ENCODE results near the gene LONP1.
"Not testable (repeated sequence)": the region's sequence is repeated elsewhere in the genome, so short reads cannot be mapped to it uniquely, and the experiment has no call there.

Gene LONP1

DNA sequence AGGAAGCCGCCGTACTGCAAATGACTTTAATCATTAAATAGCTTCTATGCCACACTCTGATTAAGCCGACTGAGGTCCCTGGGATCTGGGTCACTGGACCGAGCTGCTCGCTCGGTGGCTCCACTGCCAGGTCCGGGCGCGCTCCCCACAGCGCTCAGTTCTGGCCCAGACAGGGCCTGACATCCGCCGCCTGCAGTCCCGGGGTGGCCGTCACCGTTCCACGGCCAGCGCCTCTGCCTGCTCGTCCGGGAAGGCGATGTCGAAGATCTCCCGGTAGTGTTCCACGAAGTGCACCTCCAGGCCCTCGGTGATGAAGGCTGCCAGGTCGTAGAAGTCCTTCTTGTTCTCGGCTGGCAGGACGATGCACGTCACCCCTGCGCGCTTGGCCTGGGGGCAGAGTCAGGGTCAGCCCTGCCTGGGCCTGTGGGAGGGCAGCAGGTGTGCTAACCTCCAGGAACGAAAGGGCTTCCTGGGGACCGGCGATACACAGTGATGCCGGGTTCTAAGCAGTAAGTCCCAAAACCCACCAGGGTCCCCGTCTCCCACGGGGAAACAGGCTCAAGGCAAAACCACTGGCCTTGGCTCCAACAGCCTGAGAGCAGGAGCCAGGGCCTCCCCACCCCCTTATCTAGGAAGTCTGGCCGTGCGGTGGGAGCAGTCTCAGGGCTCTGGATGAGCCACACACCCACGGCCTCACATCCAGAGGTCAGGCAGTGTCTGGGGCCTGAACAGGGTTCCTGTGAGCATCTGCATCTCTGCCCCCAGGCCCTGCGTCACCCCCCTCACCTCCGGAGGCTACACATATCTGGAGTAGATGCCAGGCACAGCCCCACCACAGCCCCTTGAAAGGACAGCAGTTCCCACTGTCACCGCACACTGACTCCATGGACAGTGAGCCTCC is 27.9 kb downstream of the LONP1 start:
- peak; percentile 56 for DNase-seq

DNA sequence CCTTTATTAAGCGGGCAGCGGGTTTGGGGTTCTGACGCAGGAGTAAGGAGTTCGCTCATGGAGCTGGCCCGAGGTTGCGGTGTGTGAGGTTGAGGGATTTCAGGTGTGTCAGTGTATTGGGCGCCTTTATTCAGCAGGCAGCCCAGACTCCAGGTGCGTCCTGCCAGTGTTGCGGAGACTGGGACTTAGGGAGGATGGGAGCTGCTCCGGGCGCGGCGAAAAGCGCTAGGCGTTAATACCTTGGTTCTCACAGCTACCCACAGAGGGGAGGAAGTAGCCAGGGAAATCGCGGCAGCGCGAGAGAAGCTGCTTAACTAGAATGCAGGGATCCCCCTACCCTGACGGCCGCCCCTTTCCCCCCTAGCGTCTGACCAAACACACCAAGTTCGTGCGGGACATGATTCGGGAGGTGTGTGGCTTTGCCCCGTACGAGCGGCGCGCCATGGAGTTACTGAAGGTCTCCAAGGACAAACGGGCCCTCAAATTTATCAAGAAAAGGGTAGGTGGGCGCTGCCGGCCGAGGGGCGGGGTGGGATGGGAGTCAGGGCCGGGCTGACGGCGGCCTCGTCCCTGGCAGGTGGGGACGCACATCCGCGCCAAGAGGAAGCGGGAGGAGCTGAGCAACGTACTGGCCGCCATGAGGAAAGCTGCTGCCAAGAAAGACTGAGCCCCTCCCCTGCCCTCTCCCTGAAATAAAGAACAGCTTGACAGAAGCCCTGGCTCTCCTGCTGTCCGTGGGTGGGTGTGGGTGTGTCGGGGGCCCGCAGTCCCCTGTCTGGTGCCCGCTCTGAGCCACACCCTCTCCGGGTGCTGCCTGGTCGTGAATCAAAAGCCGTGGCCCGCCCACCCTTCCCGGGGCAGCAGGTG is 28.8 kb downstream of the LONP1 start:
- peak; percentile 76 for DNase-seq

GRCh38 chr19:5690125-5690954 is 29.6 kb downstream of the LONP1 start, which contains the start of gene RPL36:
Gene RPL36 (plus strand): TSS chr19:5690295. CDS start chr19:5690508, 213 bp downstream.
- DNase-seq: peak; percentile 100

DNA sequence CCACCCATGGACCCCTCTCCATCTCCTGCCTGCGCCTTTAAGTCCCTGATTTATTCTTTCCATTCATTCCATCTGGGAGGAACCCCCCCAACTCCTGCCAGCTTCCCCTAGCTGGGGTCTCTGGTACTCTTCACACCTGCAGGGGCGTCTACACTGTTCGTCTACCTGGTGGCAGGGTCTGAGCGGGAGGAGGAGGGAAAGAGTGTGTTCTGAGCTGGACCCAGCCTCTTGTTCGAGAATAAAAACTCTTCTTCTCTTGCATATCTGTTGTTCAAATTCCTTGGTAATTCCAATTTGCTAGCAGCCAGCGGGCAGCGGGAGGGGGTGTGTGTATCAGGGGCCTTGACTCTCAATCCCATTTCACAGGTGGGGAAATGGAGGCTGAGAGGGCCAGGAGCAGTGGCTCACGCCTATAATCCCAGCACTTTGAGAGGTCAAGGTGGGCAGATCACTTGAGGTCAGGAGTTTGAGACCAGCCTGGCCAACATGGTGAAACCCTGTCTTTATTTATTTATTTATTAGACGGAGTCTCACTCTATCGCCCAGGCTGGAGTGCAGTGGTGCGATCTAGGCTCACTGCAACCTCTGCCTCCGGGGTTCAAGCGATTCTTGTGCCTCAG is 31.6 kb downstream of the LONP1 start:
- DNase-seq: not testable (repeated sequence)

DNA sequence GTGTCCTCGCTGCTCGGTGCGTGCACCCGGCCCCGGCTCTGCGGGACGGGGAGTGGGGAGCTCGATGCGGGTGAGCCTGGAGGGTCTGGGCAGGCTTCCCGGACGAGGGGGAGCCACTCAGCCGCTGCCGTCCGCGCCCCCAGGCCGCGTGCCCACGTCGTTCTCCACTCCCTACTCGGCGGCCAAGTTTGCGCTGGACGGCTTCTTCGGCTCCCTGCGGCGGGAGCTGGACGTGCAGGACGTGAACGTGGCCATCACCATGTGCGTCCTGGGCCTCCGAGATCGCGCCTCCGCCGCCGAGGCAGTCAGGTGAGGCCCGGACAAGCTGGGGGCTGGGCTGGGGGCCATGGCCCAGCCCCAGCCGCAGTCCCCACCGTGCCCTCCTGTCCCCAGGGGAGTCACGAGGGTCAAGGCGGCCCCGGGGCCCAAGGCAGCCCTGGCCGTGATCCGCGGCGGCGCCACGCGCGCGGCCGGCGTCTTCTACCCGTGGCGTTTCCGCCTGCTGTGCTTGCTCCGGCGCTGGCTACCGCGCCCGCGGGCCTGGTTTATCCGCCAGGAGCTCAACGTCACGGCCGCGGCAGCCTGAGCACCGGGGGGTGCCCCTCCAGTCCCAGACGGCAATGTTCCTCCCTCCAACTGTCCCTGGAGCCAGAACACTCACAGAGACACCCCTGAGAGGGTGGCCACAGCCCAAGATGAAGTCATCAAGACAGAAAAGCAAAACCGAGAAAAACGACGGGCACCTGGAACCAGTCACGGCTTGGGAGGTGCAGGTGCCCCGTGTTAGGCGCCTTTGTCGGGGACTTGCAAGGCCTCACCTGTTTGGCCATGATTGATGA is 32.4 kb downstream of the LONP1 start:
- no peak for DNase-seq

DNA sequence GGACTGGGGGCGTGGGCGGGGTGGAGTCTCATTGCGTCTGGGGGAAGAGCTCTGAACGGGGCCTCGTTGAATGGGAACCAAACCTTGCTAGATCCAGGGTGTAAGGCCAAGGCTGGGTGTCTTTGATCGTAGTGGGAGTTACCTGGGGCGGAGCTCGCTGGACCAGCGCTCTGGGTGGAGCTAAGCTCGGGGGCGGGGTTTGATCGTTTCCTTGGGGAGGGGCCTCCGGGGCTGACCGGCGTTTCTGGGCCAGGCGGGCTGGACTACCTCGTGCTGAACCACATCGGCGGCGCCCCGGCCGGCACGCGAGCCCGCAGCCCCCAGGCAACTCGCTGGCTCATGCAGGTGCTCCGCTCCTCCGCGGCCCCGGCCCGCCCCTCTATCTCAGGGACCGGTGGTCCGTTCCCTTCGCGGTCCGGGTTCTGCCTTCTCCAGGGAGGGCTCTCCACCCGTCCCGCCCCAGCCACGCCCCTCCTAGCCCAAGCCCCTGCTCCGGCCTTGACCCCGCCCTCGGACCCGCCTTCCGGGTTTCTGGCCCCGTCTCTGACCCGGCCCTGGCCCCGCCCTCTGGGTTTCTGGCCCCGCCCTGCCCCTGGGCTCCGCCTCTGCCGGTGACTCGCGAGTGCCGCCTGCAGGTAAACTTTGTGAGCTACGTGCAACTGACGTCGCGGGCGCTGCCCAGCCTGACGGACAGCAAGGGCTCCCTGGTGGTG is 33.1 kb downstream of the LONP1 start:
- DNase-seq: peak; percentile 100

DNA sequence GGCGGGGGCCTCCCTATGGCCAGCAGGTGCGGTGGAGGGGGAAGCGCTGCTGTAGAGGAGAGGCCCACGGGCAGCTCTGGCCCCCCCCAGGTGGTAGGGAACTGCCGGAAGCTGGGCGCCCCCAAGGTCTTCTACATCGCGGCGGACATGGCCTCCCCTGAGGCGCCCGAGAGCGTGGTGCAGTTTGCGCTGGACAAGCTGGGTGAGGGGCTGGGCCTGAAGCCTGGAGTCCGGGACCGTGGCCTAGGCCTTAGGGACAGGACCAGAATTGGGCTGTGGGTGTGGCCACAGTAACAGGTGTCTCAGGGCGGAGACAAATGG is 33.7 kb downstream of the LONP1 start:
- DNase-seq: no peak

GRCh38 chr19:5684694-5685430 is 35.1 kb downstream of the LONP1 start:
- no peak for DNase-seq

- DNase-seq: no peak
Observed at GRCh38 chr19:5683177-5683886, 36.6 kb downstream of the LONP1 start.

DNA sequence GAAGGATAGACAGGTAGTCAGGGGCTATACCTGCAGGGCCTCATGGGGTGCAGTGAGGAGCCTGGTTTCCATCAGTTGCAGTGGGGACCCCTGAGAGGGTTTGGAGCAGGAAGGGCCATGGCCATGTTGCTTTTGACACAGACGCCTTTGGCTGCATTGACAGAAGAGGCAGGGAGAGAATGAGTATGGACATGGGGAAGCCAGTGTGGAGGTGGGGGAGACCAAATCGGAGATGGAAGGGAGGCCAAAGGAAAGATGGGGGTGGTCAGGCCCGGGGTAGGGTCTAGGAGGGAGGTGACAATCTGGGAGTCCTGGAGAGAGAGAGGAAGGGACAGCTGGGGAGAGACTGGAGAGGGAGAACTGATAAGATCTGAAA is 37.9 kb downstream of the LONP1 start:
- no peak for DNase-seq

- no peak for DNase-seq
Observed at GRCh38 chr19:5681391-5682106, 38.4 kb downstream of the LONP1 start.

DNA sequence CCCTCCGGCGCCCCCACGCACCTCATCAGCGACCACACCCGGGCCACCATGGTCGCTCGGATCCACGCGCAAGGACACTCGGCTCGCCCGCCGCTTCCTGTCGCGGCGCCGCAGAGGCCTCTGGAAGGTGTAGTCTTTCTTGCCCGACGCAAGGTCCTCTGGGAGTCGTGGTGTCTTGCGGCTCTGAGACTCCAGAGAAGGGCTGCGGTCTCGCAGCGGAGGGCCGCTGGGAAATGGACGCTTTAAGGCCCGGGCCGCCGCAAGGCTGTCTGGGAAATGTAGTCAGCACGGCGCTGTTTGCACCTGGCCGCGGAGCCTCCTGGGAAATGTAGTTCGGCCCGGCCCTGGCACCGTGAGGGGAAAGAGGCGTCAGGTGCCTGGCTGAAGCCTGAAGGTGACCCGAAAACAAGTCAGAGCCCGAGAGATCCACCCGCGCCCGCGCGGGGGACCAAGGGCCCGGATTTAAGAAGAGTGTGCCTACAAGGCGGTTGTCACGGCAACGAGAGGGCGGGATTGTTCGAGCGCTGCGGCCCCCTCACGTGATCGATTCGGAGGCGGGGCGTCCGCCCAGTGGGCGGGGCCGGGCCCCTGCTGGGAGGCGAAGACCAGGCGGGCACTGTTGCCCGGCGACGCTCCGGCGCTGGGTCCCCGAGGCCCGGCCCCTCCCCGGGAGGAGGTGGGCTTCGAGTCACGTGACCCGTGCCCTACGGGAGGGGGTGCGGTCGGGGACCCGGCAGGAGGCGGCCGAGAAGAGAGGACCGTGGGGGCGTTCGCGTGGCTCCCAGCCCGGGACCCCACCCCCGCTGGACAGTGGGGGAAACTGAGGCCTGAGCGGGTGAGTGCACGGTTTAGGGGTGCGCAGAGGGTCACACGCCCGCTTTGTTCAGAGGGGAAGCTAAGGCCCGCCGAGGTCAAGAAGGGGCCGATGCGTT is 39.2 kb downstream of the LONP1 start, which contains the start of the genes HSD11B1L and MICOS13:
Gene HSD11B1L, plus strand, starts transcription at position 591 of the 932 bp plus-strand sequence. CDS start 3,806 bp downstream, outside the sequence.
Gene MICOS13, minus strand, starts transcription at position 80 of the 932 bp plus-strand sequence. Its CDS starts 30 bp downstream, at position 50.
- DNase-seq: peak; percentile 99

DNA sequence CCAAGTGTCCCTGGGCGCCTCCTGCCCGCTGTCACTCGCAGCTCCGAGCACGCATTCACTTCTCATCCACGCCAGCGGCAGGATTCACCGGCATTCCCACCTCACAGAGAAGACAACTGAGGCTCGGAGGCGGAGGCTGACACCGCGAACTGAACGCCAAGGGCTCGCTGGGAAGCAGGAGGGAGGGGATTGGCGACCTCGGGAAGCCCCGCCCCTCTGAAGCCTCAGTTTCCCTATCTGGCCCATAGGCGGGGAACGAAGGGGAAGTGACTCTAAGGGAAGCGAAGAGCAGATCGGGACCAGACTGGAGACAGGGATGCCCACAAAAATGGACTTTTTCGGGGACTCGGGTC is 39.9 kb downstream of the LONP1 start:
- no peak for DNase-seq

GRCh38 chr19:5679289-5680083 is 40.5 kb downstream of the LONP1 start:
- no peak for DNase-seq

GRCh38 chr19:5678071-5678718 is 41.8 kb downstream of the LONP1 start:
- no peak for DNase-seq

DNA sequence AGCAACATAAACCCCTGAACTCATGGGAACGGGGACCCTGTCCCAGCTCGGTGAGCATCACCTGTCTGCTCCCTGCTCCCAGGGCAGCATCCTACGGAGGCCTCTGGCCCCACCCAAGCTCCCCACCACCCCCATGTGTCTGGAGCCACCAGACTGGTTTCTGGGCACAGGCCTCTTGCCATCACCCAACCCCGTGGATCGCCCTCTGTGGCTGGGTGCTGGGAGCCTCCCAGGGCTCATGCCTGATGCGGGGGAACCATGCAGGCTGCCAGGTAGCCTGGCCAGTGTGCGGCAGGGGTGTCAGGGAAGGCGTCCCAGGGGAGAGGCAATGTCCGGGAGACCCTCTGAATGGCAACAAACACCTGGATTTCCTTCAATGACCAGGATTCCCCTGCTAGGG is 42.4 kb downstream of the LONP1 start:
- DNase-seq: no peak

All from stimulated activated CD8-positive, alpha-beta memory T cell treated with anti-CD3 and anti-CD28 coated beads, Interleukin-4, amount 100 ng/mL, for 48 hours (primary cell).